Kasumi-1 (cell line): ENCODE data around the gene ZC3H14.

Experiments
- DNase-seq, 2 experiments: peaks; one replicate each; lab custom pipeline; 2025; lab: John Stamatoyannopoulos, UW

The ZC3H14 gene

DNA sequence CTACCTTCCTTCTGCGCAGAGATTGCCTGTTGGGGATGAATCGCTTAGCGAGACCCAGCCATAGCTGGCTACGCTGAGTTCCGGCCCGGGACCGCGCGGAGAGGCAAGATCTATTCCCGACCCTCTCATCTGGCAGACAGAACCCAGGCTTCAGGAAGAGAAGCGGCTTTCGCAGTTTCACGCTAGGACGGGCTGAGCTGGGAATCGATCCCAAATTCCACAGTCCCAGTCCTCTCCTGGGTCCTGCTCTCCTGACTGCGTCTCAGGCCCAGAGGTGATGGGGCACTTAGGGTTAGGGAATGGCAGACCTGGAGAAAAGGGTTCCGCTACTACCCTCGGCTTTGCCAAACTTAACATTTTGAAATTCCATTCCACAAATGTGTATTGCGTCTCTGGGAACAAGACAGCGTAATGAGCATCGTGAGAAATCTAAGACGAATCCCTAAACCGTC lies 10.8 kb upstream of the ZC3H14 start:
- no peak for DNase-seq

DNA sequence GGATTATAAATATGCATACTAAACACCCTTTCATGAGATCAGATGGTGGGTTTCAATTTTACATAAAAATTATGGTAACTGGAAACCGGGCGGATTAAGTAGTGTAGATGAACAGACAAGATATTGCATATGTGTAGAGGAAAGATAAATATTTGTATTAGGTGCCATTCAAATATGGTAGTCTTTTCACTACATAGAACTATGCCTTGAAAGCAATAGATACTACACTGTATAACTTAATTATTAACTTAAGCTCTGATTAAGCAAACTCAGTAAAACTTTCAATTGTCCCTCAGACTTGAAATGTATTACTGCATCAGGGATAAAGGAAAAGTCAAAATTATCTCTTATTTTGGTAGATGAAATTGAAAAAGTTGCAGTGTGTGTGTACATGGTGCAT lies 10.0 kb upstream of the ZC3H14 start:
- no peak for DNase-seq

DNA sequence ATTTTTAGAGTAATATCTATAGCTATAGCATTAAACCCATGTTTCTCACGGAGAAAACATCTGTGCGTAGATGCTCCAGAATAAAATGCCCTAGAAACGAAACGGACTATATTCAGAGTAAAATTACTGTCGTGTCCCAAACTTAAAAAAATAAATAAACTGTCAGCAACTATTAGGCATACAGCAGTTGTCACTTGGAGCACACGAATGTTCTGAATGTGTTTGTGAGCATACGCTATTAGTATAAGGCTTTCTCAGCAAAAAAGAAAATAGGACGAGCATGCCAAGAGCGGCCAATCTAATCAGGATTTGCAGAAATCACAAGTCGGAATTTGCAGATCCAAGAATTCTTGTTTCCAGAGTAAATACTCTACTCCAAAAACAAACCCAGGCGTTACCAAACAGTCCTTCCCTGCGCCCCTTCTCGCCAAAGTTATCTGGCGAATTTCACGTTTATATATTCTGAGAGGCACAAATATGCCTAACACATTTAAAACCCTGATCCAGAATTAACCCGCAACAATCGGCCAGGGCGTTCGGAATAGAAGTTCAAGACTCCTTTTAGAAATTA lies 8.9 kb upstream of the ZC3H14 start:
- no peak for DNase-seq

DNA sequence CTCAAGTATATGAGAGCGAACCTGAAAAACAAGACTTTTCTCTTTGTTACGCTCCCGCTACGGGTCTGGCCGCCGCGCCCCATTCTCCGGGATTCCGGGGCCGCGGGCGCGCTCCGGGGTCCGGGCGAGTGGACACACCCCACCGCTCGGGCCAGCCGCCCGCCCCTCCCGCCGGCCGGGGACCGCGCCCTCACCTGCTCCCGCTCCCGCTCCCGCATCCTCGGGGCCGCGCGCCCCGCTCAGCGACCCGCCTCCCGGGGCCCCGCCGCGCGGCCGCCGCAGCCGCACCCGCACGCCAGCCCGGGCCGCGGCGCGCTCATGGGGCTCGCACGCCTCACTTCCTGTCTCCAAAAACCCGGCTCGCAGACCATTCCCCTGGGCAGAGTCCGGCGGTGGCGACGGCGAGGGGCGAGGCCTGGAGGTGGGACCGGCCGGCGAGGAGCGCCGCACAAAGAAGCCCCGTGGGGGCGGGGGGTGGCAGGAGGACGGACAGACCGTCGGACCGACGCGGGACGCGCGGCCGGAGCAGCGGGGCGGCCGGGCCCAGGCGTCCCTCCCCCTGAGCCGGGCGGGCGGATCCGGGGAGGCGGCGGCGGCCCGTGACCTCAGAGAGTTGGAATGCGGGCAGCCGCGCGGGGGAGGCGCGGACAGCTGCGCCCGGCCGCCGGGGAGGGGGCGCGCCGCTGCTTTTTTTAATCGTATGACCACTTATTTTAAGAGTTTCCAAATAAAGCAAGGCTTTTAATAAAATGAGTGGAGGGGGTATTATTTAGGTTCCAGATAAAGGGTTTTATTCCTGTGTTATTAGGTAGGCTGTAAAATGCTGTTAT lies 8.2 kb upstream of the ZC3H14 start, which contains the start of gene PTPN21:
Gene PTPN21 (minus strand): TSS at position 551 of the 830 bp plus-strand sequence. CDS start 4,590 bp downstream, outside the sequence.
- no peak for DNase-seq

DNA sequence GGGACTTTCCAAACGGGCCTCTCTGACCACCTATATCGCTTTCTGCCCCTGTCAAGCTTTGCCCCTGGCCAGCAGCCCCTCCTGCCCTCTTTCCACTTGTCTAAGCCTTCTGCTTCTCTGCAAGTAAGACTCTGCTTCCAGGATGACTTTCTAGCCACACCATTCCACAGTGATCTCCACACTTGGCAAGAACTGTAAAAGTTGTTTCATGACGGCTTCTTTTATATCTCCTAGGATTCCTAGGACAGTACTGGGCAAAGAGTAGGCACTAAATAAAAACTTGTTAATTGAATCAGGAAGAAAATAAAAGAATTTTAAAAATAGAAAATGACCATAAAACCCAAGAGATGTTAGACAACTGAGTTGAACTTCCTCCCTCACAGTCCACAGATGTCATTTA lies 6.3 kb upstream of the ZC3H14 start:
- DNase-seq, result no peak

DNA sequence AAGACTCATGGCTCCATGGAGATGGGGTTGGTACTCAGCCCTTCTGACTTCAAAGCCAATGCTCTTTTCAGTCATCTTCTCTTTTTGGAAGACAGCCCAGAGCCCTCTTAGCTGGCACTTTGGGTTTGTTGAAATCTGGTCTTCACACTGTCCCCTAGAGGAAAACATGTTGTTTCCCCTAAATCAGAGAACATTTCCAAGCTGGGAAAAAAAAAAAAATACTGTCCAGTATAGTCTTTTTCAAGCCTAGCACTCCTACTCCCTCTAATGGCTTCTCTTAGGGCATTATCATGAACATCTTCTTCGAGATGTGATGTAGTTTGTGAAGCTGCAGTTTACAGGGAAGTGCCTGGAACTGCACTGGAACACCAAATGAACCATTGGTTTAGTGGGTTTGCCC lies 3.0 kb upstream of the ZC3H14 start:
- peak; percentile 54 to 62 for DNase-seq

DNA sequence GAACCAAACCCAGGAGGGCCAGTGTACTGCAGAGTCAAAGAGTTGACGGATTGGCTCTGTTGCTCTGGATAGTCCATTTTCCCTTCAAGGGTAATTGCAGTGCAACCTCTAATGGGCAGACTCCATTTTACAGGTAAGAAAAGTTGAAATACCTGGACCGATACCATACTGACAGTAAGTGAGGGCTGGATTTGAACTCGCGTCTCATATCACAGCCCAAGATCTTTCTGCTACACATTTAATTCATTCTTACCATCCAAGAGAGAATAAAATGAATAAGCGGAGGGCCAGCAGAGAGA lies 356 bp upstream of the ZC3H14 start:
- DNase-seq, result no peak

DNA sequence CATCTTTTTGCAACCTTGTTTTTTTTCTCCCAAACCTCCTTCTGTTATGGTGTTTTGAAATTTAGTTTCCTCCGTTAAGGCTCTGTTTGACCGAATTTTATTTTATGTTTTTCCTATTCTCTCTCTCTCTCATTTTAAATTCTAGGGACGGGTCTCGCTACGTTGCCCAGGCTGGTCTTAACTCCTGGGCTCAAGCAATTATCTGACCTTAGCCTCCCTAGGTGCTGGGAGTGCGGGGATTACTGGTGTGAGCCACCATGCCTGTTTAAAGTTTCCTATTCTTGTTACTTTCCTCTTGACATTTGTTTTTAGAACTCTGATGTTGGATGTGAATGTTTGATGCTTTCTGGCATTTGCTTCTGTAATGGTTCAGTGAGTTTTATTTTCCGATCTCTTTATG lies 1.0 kb downstream of the ZC3H14 start:
- DNase-seq, result no peak

DNA sequence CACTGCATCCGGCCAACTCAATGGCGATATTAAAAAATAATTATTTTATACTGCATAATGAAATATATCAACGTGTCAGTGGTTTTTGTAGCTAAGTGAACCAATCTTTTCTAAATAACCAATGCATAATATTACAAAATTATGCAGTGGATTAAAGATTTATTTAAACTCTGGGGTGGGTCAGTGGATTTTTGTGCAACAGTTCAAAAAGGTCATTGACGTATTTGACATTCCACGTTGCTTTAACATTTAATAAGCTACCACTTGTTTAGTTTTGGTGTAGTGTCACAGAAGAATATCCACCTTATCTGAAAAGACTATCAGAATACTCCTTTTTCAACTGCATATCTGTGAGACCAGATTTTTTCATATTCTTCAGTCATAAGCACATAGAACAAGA lies 2.6 kb downstream of the ZC3H14 start:
- no peak for DNase-seq

DNA sequence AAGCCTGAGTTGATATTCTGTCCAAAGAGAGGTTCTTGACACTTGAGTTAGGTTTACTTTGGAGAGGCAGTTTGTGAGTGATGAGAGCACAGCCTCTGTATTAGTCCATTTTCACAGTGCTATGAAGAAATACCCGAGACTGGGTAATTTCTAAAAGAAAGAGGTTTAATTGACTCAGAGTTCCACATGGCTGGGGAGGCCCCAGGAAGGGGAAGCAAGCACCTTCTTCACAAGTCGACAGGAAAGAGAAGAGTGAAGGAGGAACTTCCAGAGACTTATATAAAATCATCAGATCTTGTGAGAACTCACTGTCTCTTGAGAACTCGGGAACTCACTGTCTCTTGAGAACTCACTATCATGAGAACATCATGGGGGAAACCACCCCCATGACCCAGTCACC lies 5.4 kb downstream of the ZC3H14 start:
- DNase-seq, result no peak

DNA sequence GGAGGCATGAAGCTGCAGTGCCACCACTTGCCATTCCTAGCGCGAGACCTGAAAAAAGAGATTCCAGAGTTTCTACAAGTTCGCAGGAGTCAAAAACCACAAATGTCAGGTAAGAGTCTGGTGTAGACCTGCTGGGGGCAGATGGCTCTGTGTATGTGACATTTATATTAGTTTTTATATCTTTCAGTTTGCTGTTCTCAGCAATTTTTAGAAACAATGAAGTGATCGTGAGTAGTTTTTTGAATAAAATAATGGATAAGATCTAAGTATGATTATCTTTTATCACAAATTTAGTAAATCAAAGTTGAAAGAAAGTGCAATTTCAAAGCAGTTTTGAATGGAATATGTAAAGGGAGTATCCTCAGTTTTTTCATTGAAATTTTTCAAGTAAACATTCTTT lies 9.3 kb downstream of the ZC3H14 start:
- no peak for DNase-seq

DNA sequence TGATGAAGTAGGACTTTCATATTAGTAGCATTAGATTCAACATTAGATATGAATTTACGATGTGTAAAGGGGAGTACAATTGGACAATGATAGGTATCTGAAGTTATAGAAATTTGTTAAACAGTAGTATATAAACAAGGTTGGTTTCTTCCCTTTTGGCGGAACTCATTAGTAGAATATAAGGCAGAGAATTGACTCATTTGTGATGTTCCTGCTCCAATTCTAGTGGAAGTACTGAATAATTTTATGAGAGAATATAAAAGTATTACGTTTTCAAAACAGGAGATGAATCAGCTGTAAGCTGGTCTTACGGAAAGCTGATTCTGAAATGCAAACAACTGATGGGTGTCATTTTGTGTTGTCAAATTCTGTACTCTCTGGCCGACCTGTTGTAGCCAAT lies 13.4 kb downstream of the ZC3H14 start:
- DNase-seq, result no peak

DNA sequence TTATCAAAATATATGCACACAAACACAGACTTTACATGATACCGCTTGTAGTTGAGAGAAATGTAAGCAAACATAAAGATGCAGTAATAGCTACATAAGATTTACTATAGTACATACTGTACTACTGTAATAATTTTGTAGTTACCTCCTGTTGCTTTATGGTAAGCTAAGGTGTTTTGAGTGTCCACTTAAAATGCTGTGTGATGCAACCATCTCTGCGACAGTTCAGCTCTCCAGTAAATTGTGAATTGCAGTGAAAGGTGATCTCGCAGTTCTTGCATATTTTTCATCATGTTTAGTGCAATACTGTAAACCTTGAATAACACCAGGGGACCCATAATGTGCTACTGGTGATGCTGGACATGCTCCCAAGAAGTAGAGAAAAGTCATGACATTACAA lies 21.6 kb downstream of the ZC3H14 start:
- no peak for DNase-seq

DNA sequence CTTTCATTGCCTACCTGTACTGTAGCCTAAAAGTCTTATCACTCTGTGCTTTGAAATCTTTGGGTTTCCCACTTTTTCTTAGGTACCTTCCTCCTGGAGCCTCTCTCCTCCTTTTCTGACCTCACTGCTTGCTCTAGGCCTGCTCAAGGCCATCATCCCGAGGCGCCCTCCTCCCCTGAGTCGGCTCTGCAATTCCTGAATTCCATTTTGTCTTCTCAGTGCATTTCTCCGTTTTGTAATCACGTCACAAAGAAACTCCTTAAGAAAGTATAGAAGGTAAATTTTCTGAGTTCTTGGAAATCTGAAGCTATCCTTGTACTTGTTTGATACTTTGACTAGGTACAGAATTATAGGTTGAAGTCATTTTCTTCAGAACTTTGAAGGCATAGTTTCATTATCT lies 25.2 kb downstream of the ZC3H14 start:
- no peak for DNase-seq

DNA sequence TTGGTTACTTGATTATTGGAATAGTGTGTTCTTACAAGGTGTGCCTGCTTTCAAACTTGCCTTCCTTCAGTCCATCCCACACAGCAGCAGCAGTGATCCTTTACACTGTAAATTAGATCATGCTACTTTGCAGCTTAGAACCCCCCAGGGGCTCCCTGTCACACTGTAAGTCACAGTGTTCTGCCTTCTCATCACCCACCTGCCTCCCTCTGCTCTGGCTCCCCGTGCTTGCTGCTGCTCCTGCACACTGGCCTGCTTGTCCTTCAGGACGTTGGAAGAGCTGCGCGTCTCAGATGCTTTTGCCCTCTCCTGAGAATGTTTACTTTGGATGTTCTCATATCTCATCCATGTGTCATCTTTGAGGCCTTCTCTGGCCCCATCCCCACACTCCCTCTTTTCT lies 27.3 kb downstream of the ZC3H14 start:
- DNase-seq, result no peak

DNA sequence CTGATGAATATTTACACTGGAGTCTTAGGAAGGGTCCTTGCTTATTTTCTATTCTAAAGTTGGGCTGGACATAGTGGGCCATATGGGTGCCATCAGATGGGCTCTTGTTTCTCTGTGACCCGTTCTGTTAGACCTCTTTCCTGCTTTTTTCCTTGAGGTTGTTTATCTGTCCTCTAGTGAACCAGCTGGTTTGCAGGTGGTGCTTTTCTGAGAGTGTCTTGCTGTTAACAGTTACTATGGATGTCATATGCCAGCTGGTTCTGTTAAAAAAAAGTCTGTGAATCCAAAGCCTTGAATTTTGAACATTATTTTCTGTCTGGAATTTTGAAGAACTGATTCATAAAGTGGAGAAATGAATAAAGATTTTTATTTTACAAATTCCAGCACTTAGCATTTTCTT lies 29.2 kb downstream of the ZC3H14 start:
- DNase-seq, result no peak

DNA sequence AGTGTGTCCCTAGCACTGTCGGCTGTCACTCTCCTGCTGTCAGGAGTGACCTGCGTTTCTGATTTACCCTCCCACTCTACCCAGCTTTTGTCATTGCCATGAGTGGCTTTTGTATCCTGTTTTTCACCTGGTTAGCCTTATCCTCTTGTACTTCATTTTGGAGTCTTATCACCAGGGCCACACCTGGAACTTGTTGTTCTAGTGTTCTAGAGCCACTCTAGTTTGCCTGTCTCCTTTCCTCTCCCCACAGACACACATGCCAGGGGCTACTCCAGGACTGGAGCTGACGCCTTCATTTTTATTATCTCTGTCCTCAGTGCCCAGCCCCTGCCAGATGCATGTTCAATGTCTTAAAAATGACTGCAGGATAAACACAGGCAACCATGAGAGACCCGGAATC lies 34.2 kb downstream of the ZC3H14 start:
- DNase-seq, result no peak

DNA sequence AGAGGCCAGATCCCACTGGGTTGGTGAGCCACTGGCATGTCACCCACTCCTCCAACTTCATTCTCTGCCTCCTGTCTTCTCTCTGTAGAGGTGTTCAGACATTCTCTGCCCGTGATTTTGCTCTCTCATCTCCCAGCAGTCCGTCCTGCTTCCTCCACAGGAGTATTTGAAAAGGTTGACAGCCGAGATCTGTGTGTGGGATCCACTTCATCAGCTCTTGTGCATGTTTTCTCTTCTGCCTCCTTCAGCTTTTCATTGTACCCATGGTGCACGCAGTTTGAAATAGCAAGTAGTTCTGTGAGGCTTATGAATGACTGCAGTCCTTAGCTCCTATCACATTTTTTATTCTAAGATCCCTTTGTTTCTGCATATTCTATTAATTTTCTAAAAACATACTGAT lies 34.8 kb downstream of the ZC3H14 start:
- DNase-seq, result no peak

DNA sequence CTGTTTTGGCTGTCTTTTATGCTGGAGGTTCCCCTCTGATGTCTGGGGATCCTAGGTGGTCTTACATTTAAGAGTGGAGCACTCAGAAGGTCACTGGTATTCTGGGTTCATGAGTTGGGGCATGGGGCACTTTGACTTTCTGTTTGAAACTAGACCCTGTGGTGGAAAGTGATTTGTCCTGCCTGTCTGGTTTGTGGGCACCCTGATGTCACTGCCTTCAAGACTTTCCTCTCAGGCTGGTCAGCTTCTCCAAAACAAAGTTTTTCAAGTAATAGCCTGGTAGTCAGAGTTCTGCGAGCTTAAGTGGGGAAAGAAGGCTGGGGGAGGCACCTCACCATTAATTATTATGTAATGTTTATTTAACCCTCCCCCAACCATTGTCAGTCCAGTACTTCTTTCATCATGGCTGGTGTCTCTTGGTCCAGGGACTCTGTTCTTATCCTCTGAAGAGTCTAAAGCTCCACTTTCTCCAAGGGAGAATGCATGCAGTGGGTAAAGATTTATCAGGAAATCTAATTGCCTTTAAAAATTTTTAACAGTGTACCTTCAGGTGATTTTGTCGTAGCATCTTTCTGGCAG lies 35.3 kb downstream of the ZC3H14 start:
- DNase-seq, result no peak

DNA sequence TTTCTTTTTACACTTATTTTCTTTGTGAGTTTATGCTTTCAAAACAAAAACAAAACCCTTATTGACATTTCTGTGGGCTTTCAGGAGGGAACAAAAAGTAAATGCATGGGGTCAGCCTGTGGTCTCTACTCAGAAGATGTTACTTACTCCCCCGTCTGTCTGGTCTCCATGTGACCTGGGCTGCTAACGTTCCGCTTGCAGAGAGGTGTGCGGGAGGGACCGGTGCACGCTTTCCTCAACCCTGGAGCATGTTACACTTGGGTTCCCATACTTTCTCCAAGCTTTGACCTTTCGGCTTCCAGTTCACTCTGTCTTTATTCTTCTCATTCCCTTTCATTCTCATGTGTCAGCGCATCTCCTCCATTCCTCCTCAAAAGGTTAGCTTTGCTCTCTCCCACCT lies 36.5 kb downstream of the ZC3H14 start:
- DNase-seq, result no peak

DNA sequence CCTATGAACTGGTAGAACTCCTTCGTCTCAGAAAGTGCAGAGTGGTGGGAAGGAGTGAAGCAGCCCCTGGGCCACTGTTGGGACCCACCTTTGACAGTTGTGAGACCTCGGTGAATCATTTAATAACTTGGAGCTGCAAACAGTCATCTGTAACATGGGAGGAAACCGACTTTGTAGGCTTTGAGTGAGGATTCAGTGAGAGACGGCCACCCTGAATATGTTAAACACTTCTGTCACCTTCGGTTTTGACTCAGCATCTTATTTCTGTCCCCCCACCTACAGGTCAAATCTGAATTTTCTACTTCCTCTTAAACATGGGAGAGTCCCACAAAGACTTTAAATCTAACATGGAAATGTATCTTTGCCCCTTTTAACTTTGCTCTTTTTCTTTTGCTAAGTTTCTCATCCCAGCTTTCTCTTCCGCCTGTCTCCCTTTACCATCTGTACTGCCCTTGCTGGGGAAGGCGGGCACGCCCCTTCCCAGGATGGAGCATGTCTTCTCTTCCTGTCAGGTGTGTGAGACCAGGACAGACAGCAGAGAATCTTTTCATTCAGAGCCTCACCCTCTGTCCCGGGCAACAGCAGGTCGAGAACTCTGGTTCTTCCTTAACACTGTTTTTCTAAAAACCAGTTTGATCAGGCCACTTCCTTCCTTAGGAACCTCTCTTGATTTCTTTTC lies 37.1 kb downstream of the ZC3H14 start:
- no peak for DNase-seq

DNA sequence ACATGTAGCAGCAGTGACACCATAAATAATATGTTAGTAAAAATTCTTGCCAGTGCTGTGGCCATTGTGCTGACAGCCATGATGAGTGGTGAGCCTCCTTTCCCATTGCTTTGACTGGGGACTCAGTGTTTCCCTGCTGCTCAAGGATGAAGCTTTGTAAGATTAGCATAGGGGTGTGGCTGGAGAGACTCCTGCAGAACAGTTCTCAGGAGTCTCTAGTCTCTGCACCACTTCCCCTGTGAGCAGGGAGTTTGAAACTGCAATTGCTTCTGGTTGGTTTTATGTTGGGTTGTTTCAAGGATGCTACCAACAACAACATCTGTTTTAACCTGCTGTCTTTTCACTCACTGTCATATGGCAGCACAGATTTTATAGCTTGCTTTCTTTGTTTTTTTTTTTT lies 41.4 kb downstream of the ZC3H14 start:
- DNase-seq, result no peak

DNA sequence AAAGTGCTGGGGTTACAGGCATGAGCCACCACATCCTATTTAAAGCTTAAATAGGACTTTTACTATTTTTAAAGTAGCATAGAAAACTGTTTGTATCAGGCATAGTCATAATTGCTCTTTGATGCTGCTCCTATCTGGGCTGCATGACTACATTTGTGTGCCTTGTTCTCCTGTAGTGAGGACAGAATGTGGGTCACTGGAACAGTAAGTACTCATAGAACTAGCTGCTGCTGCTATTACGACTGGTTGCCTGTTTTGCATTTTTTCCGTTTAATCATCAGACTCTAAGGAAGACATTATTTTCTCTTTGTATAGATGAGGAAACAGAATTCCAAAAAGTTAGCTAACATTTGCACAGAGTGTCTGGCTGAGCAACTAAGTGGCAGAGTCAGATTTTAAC lies 42.8 kb downstream of the ZC3H14 start:
- DNase-seq, result no peak
